Measurements from ENCODE around the gene THAP4.

GRCh38 chr2:241563031-241563507 is 73.9 kb downstream of the THAP4 start:
- TF ChIP-seq CTCF (optimal IDR thresholded peaks at IDR 0.05 in 1 of 3, IDR thresholded peaks at IDR 0.05 in 1 of 3, conservative IDR thresholded peaks at IDR 0.05 in 1 of 3; ENCODE audit: extremely low read depth in 1 of 3, insufficient read depth in 2 of 3, low read length in 3 of 3) (no peak), EZH2 (IDR thresholded peaks at IDR 0.05; ENCODE audit: low read length) (no peak)

All from keratinocyte (primary cell).